Measurements from ENCODE around the gene SEZ6.
A peak's percentile ranks its signal among the peaks of the same experiment; 100 is the strongest.

The SEZ6 gene

GRCh38 chr17:29039764-29040598 is 34.1 kb upstream of the SEZ6 start:
- peaks cover 0 to under 1% (median 0%) of the 10 kb centered on the region in 11 experiments; a peak in 1 of 22 replicates for H3K36me3 ChIP-seq
- peaks cover 38 to 55% (median 48%) of the 10 kb centered on the region in 10 experiments for H3K4me1 ChIP-seq
- H3K9ac ChIP-seq, result no peak overlapping the region
- H3K4me3 ChIP-seq, result no peak overlapping the region
- peak overlapping the region in 2 of 11 experiments; percentile 18 to 88; a peak in 2 of 22 replicates for H3K4me2 ChIP-seq
- peaks cover 0 to 3% (median 0%) of the 10 kb centered on the region in 11 experiments; a peak in 3 of 22 replicates for H3K27me3 ChIP-seq
- TF ChIP-seq Cebpa-rat (IDR thresholded peaks at IDR 0.05), result no peak
- H3K27ac ChIP-seq, result no peak overlapping the region
- peaks cover 0 to 5% (median 0%) of the 10 kb centered on the region in 11 experiments; a peak in 2 of 22 replicates for H4K20me1 ChIP-seq
- peaks cover 7 to 10% (median 9%) of the 10 kb centered on the region in 11 experiments for H3K9me3 ChIP-seq (replicated peaks in 1 of 11)

DNA sequence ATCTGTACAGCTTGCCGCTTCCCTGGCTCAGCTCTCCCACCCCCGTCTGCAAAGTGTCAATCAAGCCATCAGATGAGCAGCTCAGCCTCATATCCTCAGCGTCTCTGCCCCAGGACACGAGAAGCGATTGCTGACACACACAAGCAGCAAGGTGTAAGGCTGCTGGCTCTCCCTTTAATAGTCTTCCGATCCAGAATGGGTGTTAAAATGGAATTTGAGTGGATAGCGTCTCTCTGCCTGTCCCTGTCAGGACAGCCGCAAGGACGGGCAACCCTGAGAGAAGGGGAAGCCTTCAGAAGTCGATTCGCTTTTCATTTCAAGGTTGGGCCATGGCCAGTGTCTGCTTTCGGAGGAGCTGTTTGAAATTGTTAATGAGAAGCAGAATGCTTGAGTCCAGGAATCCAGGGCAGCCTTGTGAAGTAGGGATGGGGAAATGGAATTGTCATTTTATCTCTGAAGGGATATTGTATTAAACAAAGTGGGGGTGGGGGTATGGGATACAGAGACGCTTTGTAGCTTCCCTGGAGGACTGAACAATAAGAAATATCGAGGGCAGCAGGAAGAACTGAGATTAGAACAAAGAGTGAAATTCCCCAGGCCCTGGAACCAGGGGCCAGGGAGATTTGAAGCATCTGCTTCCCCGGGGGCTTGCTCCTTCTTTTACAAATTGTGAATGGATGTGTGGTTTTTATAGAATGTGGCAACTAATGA is 32.4 kb upstream of the SEZ6 start:
- Histone ChIP-seq H3K27me3 (peaks cover 0 to 7% (median 0%) of the 10 kb centered on the region in 11 experiments; a peak in 5 of 22 replicates), H3K9ac (peak overlapping the region in 1 of 11 experiments; percentile 27; a peak in 1 of 22 replicates), H3K4me2 (peak overlapping the region in 10 of 11 experiments; percentile 16 to 68 (median 40); a peak in 19 of 22 replicates), H3K9me3 (replicated peaks in 1 of 11) (peaks cover 21 to 27% (median 26%) of the 10 kb centered on the region in 11 experiments), H3K4me1 (peaks cover 21 to 38% (median 31%) of the 10 kb centered on the region in 10 experiments), H4K20me1 (peaks cover 0 to 5% (median 0%) of the 10 kb centered on the region in 11 experiments; a peak in 2 of 22 replicates), H3K4me3 (no peak overlapping the region), H3K27ac (no peak overlapping the region), H3K36me3 (peaks cover 0 to 4% (median 0%) of the 10 kb centered on the region in 11 experiments; a peak in 1 of 22 replicates)
- TF ChIP-seq Cebpa-rat (IDR thresholded peaks at IDR 0.05), result no peak

DNA sequence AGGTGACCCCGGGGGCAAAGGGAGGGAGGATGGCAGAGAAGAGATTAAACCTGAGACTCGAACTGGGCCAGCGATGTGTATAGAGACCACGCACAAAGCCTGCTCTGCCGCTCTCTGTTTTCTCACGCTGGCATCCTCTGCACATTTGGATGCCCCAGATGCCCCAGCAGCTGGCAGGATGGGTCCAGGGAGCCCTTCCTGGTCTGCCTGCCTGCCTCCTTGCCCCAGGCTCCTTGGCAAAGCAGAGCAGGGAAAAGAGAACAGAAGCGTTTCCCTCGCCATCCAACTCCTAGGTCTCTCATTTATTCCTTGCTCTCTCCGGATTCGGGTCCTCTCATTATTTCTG is 31.9 kb upstream of the SEZ6 start:
- Histone ChIP-seq H3K9me3 (replicated peaks in 1 of 11) (peaks cover 21 to 29% (median 26%) of the 10 kb centered on the region in 11 experiments), H3K36me3 (peaks cover 0 to 4% (median 0%) of the 10 kb centered on the region in 11 experiments; a peak in 1 of 22 replicates), H4K20me1 (0 out of 22 replicates have a peak, but pooled peaks cover 0 to under 1% (median 0%) of the 10 kb centered on the region in 11 experiments), H3K4me1 (peaks cover 21 to 34% (median 28%) of the 10 kb centered on the region in 10 experiments), H3K27me3 (peaks cover 0 to 12% (median 2%) of the 10 kb centered on the region in 11 experiments; a peak in 7 of 22 replicates), H3K4me2 (peak overlapping the region in 3 of 11 experiments; percentile 51 to 68 (median 55); a peak in 3 of 22 replicates), H3K4me3 (no peak overlapping the region), H3K27ac (no peak overlapping the region), H3K9ac (no peak overlapping the region)
- TF ChIP-seq Cebpa-rat (IDR thresholded peaks at IDR 0.05), result no peak

DNA sequence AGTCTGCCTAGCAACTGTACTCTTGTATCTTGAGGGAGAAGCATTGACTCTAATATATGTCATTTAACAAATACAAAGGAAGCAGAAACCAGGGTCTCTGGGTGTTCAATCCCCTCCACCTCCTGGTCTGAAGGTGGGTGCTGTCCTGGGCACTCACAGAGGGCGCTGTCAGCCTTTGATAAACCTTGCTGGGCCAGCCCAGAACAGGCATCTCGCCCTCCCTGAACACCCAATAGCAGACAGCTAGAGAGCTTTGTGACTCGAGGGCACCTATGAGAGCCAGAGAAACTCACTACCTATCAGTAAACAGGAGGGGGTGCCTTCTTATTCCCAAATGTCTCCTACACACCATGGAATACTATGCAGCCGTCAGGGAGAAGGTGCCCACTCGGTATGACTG is 30.8 kb upstream of the SEZ6 start:
- Histone ChIP-seq H3K27me3 (peaks cover 0 to 24% (median 13%) of the 10 kb centered on the region in 11 experiments; a peak in 15 of 22 replicates), H3K9ac (no peak overlapping the region), H3K4me3 (no peak overlapping the region), H3K36me3 (peaks cover 0 to 4% (median 0%) of the 10 kb centered on the region in 11 experiments; a peak in 1 of 22 replicates), H3K9me3 (replicated peaks in 1 of 11) (peaks cover 21 to 29% (median 26%) of the 10 kb centered on the region in 11 experiments), H3K4me2 (no peak overlapping the region), H4K20me1 (no peaks in the 10 kb centered on the region), H3K27ac (no peak overlapping the region), H3K4me1 (peaks cover 17 to 34% (median 23%) of the 10 kb centered on the region in 10 experiments)
- no peak for TF ChIP-seq Cebpa-rat (IDR thresholded peaks at IDR 0.05)

- Histone ChIP-seq H4K20me1 (no peaks in the 10 kb centered on the region), H3K27me3 (peaks cover 0 to 30% (median 16%) of the 10 kb centered on the region in 11 experiments; a peak in 15 of 22 replicates), H3K9ac (no peak overlapping the region), H3K27ac (no peak overlapping the region), H3K4me1 (peaks cover 15 to 46% (median 39%) of the 10 kb centered on the region in 10 experiments), H3K4me2 (no peak overlapping the region), H3K36me3 (peaks cover 0 to 4% (median 0%) of the 10 kb centered on the region in 11 experiments; a peak in 1 of 22 replicates), H3K4me3 (no peak overlapping the region), H3K9me3 (replicated peaks in 1 of 11) (peaks cover 21 to 29% (median 26%) of the 10 kb centered on the region in 11 experiments)
- TF ChIP-seq Cebpa-rat (IDR thresholded peaks at IDR 0.05), result no peak
These were observed 28.7 kb upstream of the SEZ6 start for GRCh38 chr17:29034510-29034909.

DNA sequence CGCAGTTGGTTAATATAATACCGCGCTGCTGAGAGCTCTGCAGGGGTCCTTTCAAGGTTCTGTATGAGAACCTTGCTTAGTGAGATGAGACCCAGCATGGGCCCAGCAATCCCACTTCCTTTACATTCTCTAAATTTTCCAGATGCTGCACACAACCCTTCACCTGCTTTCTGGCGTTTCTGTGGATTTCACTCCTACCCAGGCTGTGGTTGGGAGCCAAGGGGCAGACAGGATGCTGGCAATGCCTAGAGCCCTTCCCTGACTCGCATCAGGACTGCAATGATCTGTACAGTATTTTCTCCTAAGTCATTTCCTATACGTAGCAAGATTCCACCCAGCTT is 27.0 kb upstream of the SEZ6 start:
- H3K27ac ChIP-seq, result no peak overlapping the region
- peaks cover 0 to 4% (median 0%) of the 10 kb centered on the region in 11 experiments; a peak in 1 of 22 replicates for H3K36me3 ChIP-seq
- no peak overlapping the region for H3K9ac ChIP-seq

GRCh38 chr17:29032013-29032856 is 26.4 kb upstream of the SEZ6 start:
- Histone ChIP-seq H4K20me1 (no peaks in the 10 kb centered on the region), H3K4me1 (peaks cover 29 to 43% (median 33%) of the 10 kb centered on the region in 10 experiments), H3K27me3 (peaks cover 0 to 45% (median 28%) of the 10 kb centered on the region in 11 experiments; a peak in 15 of 22 replicates), H3K4me3 (no peak overlapping the region), H3K27ac (no peak overlapping the region), H3K9me3 (replicated peaks in 1 of 11) (peaks cover 21 to 29% (median 26%) of the 10 kb centered on the region in 11 experiments), H3K9ac (no peak overlapping the region; a peak in 1 of 22 replicates), H3K36me3 (peaks cover 0 to 4% (median 0%) of the 10 kb centered on the region in 11 experiments; a peak in 1 of 22 replicates), H3K4me2 (peak overlapping the region; percentile 39 to 67 (median 53))
- no peak for TF ChIP-seq Cebpa-rat (IDR thresholded peaks at IDR 0.05)

More for the DNA sequence above, 27.0 kb upstream of the SEZ6 start:
- TF ChIP-seq Cebpa-rat (IDR thresholded peaks at IDR 0.05), result no peak
- Histone ChIP-seq H3K4me1 (peaks cover 23 to 37% (median 29%) of the 10 kb centered on the region in 10 experiments), H3K4me3 (no peak overlapping the region), H3K27me3 (peaks cover 0 to 40% (median 23%) of the 10 kb centered on the region in 11 experiments; a peak in 15 of 22 replicates), H4K20me1 (no peaks in the 10 kb centered on the region), H3K4me2 (peak overlapping the region in 4 of 11 experiments; percentile 16 to 58 (median 31); a peak in 5 of 22 replicates), H3K9me3 (replicated peaks in 1 of 11) (peaks cover 21 to 29% (median 26%) of the 10 kb centered on the region in 11 experiments)

DNA sequence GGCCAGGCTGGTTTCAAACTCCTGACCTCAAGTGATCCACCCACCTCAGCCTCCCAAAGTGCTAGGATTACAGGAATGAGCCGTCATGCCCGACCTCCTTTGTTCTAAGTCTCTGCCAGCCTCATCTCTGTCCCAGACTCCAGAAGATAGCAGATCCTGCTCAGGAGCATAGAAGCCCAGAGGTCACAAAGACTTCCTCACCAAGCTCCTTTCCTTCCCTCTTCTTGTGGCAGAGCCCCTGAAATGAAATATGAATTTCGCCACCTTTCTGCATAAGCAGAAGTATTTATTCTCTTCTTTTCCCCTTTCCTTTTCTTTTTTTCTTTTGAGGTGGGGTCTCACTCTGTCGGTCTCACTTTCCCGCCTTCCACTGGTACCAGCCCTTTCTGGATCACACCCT is 25.7 kb upstream of the SEZ6 start:
- Histone ChIP-seq H3K4me2 (peak overlapping the region; percentile 39 to 67 (median 53)), H3K27ac (no peak overlapping the region), H3K4me1 (peaks cover 32 to 46% (median 35%) of the 10 kb centered on the region in 10 experiments), H3K4me3 (no peak overlapping the region), H3K9ac (no peak overlapping the region; a peak in 1 of 22 replicates), H3K36me3 (peaks cover 0 to 4% (median 0%) of the 10 kb centered on the region in 11 experiments; a peak in 1 of 22 replicates), H3K9me3 (replicated peaks in 1 of 11) (peaks cover 21 to 29% (median 26%) of the 10 kb centered on the region in 11 experiments), H4K20me1 (no peaks in the 10 kb centered on the region), H3K27me3 (peaks cover 0 to 48% (median 32%) of the 10 kb centered on the region in 11 experiments; a peak in 15 of 22 replicates)
- TF ChIP-seq Cebpa-rat (IDR thresholded peaks at IDR 0.05), result no peak

Measured in BLaER1 treated with 17β-estradiol and CSF1 and Interleukin-3, amounts not matched to agents 10 nM and 100 nM (cell line).